CD1c-positive myeloid dendritic cell (primary cell): ENCODE data around the gene MVK.

Experiments used
- DNase-seq: peaks from one replicate; pipeline ENCODE4 v3.0.0-alpha.2; 2016; ENCODE audit errors: extremely low spot score

MVK gene

DNA sequence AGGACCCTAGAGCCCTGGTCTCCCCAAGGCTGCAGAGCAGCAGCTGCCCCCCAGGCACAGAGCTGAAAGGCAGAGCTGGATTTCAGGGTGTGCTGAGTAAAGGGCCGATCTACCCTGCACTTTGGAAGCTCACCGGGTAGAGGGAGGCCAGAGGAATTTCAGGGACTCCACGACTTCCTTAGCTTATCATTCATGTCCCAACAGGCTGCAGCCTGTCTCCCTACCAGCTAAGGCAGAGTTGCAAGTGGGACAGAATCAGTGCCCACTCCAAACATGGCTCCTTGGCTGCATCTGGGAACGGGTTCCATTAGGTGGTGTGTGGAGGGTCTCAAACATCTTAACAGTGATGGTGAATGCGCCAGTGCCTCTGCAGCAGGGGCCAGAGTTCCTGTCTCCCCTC lies 27.8 kb upstream of the MVK start:
- DNase-seq: no peak

DNA sequence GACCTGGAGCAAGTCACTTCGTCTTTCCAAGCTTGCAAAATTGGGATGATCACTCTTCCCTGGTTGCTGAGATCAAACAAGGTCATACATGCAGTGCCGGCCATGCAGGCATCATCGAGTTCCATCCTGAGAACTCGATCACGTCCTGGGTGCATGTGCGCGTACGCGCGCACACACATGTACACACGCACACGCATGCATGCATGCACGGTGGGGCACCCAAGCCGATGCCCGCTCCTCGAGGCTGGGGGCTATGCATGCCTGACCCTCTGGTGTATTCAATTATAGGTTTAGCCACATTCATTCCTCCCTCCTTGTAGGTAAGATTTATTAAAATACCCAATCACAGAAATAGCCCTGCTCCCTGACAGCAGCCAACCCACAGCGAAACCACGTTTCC lies 26.3 kb upstream of the MVK start:
- DNase-seq: no peak

DNA sequence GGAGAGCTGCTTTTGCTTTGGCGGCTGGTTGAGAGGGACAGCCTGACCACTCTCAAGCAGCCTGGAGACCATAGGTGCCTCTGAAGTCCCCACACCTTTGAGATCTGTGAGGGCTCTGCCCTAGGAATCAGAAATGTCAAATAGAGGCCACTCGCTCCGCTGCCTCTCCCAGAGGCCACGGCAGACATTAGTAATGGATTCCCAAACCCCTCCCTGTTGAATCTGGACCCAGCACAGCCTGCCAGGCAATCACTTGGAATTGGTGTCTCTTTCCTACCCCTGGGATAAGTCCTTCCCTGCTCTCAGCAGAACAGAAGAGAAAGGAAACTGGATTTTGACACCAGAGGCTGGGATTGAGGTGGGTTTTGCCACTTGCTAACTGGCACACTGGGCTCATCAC lies 25.3 kb upstream of the MVK start:
- DNase-seq: no peak

DNA sequence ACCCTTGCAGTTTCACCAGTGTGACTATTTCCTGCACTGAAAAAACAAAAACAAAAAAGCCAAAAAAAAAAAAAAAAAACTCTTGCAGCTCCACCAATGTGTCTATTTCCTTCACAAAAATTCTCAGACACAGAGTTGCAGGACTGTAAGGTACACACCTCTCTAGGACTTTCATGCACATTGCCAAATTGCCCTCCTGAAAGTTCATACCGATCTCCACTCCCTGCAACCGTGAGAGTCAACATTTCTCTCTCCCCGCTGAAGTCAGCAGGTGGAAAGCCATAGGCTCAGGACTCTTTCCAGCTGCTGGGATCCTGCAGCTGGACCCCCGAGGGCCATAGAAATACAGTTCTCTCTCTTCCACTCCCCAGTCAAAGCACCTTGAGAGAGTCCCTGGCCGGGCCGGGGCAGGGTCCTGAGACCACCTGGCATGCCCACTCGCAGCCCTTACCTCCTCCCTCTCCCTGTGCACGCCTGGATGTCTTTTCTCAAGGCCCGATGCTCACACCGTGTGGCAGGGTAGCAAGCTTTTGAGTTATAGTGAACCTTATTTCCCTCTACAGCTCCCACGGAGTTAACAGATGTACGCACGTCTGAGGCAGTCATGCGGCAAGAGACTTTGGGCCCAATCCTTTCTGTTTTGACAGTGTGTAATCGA lies 23.9 kb upstream of the MVK start:
- DNase-seq: no peak

DNA sequence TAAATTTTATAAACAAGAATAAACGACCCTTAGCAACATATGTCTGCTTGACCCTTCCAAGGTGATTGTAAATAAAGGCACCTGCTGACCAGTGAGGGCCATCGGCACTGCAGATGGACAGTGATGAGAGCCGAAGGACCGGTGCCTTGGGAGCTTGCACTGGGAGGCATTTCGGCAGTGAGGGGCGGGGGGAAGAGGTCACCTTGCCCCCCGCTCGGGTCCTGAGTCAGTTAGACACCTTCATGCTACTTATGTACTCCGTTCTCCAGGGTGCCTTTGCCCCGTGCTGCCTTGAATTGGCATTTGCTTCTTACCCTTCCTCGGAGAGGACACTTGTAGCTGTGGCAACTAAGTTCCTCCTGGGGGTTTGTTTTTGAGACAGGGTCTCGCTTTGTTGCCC lies 23.3 kb upstream of the MVK start:
- no peak for DNase-seq

DNA sequence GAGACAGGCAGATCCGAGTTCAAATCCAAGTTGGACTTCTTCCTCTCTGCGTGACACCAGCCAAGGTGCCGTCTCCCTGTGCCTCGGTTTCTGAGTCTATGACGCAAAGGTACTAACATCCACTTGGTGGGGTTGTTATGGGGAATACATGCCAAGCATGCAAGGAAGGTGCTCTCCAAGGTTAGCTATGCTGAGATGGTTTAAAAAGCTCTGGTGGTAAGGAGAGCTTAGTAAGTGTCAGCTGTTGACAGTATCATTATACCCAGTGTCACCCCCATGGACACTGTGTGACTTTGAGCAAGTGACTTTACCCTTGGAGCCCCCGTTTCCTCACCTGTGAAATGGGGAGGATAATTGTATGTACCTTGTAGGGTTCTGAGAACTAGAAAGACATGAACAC lies 22.5 kb upstream of the MVK start:
- no peak for DNase-seq

DNA sequence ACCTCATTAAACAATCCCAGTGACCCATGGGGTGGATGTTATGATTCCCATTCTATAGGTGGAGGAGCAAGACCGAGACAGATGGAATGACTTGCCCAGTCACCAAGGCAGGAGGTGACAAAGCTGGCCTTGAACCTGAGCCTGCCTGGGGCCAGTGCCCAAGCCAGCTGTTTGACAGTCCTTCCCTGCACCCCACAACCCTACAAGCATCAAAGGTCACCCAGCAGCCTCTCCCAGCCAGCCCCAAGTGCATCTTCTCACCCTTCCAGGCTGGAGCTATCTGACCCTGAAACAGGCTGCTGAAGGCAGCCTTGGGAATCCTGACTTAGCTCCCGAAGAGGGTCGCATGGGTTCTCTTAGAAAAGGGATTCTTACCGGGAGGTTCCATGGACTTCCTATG lies 20.6 kb upstream of the MVK start:
- no peak for DNase-seq

DNA sequence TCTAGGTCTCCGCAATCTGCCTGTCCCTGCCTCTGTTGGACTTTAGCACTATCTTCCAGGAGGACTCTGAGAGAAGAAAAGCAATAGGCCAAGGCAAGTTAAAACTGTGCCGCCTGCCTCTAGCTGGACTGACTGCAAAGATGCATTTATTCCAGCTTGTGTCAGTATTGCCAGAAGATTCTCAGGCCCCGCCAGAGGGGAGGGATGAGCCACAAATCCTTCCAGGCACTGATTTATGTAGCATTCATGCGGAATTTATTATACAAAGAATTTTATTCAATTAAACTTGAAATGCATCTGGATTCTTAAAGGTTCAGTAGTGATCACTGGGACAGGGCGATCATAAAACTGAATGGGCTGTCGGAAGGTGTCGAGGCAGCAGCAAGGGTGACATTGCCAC lies 20.1 kb upstream of the MVK start:
- DNase-seq: no peak

DNA sequence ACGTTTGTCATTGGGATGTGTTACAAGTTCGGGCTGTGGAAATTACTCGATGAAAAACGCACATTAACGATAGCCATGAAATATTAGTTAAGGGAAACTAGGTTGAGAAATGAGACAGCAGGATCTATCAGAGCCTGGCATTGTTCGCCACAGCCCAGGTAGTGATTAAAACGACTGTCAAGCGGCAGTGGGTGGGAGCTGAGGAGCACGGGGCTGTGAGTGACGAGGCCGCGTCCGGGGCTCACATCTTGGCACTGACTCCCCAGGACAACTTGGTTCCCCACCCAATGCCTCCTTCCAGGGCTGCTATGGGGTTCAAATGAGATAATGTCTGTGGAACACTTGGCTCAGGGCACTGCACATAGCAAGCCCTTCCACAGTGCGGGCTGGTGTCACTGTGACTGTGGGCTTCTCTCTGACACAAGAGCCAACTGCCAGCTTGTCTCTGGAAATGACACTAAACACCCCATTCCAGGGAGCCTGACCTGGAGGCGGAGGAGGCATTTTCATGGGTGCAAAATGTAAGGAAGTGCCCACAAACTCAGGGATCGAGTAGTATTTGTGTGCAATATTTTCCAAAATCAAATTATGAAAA lies 19.6 kb upstream of the MVK start:
- DNase-seq: no peak

DNA sequence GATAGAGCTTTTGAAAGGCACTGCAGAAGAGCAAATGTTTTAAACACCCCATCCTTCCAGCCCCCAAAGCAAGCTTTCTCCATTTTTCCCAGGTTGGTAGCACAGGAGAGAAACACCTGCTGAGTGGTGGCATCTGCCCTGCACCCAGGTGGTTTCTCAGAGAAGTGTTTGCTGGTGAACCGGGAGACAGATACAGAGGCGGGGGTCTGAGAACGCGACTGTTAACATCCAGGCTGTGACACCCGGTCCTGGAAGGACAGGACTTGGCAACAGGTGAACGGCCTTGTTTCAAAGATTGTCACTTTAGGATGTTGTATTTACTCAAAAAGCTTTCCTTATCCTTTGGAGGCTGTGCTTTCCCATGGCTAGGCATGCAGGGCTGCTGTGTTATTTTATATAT lies 18.8 kb upstream of the MVK start:
- no peak for DNase-seq

DNA sequence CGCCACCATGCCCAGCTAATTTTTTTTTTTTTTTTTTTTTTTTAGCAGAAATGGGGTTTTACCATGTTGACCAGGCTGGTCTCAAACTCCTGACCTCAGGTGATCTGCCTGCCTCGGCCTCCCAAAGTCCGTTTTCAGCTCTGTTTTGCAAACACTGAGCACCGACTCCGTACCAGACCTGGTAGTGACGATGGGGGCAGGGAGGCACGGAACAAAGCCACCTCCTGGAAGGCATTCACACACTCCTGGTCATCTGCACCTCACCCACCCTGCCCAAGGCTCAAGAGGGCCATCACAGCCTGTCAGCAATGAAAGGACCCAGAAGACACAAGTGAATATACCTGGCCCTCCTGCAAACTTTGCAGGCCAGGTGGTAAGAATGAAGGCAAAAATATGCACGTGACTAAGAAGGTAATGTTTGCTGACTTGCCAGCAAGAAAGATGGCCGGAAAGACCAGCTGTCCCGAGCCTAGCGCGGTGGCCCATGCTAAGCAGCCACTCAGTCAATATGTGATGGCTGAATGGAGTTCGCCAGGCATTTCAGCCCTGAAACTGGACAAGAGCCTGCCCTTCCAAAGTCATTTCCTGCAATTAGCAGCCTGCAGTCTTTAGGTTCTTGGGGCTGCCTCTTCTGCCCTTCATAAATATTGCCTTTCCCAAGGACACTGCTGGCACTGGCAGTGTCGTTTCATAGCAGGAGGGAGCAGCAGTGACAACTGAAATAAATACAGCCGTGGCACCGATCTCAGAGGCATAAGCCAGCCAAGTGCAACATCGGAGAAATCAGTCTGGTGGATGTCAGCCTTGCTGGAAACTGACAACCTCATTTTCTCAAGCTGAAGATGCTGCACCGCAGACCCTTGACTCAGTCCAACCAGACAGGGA lies 17.9 kb upstream of the MVK start:
- DNase-seq: no peak

DNA sequence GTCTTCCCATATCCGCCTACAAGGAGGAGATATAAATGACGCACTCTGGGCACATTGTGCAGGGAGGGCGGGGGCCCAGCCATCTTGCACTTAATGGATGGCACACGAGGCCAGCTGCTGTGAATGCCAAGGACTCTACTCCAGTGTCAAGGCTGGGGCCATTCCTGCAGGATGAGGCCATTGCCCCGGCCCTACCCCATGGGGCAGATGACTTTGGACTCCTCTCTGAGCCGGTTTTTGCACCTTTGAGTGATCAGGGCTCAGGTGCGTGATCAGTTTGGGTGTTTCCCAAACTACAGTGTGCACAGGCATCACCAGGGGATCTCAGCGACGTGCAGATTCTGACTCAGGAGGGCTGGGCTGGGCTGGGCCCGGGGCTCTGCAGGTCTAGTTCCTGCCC lies 16.4 kb upstream of the MVK start:
- no peak for DNase-seq

DNA sequence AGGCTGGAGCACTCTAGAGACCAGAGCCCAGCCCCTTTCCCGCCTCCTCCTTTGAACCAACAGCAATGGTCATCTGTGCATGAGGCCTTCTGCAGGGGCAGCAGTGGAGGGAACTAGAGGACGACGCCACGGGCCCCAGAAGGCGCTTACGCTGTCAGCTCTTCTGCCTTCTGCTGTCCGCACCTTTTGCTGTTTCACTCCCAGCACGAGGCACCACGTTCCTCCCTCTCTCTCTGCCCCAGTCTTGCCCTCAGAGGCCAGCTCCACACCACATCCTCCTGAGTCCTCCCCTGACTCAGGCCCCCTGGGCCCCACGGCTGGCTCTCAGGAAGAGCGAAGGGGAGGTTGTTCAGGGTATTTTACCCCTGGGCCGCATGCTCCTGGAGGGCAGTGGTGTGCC lies 15.8 kb upstream of the MVK start:
- no peak for DNase-seq

DNA sequence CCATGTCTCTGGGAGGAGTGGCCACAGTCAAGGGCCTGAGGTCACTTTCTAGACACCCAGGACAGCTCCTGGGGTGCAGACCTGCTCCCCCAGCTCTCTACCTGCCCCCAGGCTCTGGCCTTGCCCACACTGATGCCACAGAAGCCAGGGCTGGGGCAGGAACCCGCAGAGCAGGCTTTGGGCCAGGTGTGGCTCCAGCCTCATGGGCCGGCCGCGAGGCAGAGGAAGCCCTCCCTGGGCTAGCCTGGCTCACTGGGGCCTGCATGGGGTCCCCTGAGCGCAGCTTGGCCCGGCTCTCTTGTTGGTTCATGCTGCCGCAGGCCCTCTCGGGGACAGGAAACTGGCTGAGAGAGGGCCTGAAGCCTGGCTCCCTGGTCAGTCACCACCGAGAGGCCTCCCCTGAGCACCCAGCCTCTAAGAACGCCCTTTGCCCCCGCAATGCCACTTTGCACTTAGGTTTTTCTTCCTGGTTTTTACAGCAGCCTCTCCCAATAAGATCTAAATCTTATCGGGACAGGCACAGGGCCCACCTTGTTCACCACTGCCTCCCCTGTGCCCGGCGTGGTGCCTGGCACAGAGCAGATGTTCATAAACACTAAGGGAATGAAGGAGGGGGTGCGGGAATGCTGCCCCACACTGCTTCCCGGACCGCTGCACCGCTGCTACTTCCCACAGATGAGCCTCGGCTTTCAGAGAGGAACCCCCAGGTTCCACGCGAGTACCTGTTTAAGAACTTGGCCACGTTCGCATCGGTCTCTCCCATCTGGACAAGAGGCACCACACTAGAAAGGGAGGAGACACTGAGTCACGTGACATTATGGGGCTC lies 15.0 kb upstream of the MVK start:
- no peak for DNase-seq

DNA sequence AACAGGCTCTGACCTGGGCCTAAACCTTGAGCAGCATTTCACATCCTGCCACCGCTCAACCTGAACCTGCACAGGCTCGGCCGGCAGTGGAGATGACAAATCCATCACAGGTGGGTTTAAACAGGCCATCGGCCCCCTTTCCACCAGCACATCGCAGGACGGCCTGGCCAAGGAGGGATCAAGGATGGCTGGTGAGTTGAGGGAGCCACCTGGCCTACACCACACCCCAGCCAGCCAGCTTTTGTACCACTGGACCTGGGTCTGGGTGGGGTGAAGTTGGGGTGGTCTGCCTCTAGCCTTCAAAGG lies 14.4 kb upstream of the MVK start:
- DNase-seq: no peak

DNA sequence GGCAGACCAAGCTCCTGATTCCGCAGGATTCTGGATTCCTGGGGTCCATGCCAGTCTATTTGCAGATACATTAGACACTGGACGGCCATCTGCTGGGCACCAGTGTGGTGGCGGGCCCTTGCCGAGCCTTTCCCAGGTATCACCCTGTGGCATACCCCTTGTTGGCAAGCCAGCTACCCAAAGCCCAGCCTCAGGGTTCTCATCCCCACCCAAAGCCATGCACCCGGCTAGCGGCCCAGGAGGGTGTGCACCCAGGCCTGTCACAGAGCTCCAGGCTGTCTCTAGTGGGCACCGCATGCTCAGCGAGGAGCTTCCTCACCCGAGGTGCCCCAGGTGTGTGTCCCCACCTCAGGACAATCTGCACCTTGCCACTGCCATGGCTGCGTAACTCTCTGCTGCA lies 14.0 kb upstream of the MVK start:
- no peak for DNase-seq

DNA sequence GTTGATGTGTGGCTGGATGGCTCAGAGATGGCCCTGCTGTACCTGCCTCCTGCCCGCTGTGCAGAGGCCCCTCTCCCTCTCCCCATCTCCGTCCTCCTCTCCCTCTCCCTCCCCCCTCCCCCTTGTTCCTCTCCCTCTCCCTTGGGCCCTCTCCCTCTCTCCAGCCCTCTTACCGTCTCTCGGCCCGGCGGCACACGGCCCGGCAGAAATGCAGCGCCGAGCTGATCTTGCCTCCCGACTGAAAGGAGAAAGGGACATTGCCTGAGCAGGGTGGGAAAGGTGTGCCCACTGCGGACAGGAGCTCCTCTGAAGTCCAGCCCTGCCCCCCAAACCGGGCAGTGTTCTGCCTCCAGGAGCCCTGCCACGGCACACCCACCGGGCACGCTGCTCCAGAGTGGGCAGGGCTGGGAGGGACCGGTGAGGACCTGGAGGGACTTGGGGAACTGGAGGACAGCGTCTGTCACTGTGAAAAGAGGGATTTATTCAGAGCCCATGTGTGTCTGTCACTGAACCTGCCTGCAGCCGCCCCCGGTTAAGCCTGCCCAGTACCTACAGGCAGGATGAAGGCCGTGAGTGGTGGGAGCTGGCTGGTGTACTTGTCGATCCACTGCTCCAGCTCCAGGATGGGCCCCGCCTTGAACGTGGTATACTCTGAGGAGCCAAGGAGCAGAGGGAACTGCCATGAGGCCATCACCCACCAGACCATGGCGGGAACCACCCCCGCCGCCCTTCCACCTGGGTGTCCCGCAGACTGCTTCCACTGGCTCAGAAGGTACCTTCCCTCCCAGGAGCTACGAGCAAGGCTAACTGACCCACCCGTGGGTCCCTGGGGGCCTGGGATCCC lies 12.5 kb upstream of the MVK start:
- DNase-seq: no peak

DNA sequence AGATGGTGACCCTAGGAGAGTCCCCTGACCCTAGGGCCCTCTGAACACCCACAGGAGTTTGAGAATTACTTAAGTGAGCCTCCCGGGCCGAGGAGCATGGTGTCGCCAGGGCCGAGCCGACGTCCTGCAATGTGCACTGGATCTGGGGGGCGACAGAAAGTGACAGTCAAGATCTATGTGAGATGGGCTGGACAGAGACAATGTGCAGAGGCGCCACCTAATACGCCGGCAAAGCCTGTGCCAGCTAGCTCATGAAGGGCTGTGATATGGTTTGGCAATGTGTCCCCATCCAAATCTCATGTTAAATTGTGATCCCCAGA lies 11.9 kb upstream of the MVK start:
- DNase-seq: no peak

DNA sequence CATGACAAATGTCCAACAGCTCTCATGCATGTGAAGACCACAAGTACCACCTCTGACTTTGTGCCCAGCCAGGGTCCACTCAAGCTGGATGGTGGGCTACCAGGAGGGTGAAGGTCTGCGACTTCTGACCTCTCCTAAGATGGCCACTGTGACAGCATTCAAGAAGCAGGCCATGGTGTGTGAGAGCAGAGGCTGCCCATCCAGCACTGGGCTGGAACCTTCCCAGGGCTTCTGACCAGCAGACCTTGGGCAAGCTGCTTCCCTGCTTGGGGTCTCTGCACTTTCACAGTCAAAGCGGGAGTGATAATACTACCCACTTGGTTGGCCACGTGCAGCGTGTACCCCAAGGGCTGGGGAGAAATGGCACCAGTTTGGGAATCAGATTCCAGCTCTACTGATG lies 10.7 kb upstream of the MVK start:
- no peak for DNase-seq

DNA sequence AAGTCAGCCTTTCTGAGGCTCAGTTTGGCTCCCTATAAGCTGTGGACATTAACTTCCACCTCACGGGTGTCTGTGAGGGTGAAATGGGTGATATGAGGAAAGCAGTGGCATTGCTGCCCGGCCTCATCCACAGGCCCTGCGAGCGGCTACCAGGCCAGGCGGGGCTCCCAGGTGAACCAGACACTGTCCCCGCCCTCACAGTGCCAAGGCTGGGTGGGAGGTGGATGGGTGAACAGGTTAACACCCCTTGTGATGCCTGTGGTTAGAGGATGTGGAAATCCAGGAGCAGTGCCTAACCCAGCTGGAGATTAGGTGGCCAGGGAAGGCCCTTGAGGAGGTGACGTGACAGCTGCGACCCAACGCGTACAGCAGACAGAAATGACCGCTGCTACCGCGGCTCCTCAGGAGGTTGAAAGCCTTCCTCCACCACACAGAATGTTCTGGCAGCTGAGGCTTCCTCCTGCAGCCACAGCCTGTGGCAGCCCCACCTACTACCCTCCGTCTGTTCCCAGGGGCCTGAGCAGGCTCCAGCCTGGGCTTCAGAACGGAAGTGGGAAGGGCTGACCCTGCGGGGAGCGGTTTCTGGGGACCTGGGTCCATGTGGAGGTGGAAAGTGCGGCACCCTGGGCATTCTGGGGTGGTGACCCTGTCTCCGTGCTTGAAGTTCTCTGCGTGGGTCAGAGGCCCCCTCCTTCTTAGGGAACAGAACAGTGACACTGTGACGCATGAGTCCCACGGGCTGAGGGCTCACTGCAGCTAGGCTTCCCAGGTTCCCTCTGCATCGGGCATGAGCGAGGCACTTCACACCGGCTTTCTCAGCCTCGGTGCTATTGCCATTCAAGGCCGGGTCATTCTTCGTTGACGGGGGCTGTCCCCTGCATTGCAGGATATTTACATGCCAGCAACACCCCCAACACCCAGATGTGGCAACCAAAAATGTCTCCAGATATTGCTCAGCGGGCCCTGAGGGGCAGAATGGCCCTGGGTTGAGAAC lies 10.0 kb upstream of the MVK start:
- no peak for DNase-seq

DNA sequence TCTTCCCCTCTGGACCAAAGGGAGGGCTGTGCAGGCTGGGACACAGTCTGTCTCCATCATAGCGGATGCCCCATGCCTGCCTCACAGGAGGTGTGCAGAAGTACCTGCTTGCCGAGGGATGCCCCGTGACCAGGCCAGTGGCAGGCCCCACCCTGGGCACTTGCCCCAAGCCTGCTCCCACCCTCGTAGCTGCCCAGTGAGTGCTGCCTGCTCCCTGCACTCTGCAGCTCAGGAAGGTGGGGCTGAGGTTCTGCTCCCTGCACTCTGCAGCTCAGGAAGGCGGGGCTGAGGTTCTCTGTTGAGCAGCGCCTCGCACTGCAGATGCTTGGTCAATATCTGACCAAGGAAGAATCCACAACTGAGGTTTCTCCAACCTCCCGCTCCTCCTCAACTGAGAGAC lies 7.2 kb upstream of the MVK start:
- DNase-seq: no peak
